ENCODE data around the gene CEP104.

The CEP104 gene

DNA sequence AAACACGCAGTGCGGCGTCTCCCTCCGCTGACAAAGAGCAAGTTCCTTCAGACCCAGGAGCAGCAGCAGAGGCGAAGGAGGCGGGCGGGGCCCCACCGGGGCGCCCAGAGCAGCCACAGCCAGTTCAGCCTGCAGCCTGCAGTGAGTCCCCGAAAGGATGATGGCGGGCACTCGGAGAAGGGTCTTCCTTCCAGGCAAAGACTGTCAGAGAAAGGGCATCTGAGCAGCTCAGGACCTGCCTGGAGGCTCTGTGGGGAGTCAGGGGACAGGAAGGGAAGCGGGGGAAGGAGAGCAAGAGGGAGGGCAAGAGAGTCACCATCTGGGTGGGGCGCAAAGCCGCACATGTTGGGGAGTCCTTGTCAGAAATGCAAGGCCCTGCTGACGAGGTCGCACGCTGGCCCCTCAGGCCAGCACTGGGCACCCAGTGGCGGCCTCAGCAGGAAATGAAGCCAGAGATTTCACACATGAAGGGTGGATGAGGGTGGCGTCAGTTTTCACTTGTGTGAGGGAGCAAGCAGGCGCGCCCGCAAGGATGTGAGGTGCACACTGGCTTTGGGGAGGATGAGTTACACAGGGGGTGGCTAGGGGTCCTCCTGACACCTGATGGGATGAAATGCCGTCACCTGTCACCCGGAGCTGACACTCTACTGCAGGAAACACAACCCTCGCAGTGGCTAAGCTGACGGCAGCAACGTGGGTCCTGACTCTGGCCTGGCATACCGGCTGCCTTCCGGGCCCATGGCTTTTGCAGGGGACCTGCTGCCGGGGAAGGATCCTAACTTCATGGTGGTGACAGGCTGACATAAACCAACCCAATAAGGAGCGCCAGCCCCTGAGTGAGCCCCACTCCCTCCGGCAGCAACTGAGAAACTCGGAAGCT, 67.3 kb downstream of the CEP104 start:
- no peak overlapping the region for H3K4me3 ChIP-seq (ENCODE audit: control insufficient read depth, low read depth, low read length)
- no peak for DNase-seq (ENCODE audit: low read depth)
- TF ChIP-seq, protein P1, sequence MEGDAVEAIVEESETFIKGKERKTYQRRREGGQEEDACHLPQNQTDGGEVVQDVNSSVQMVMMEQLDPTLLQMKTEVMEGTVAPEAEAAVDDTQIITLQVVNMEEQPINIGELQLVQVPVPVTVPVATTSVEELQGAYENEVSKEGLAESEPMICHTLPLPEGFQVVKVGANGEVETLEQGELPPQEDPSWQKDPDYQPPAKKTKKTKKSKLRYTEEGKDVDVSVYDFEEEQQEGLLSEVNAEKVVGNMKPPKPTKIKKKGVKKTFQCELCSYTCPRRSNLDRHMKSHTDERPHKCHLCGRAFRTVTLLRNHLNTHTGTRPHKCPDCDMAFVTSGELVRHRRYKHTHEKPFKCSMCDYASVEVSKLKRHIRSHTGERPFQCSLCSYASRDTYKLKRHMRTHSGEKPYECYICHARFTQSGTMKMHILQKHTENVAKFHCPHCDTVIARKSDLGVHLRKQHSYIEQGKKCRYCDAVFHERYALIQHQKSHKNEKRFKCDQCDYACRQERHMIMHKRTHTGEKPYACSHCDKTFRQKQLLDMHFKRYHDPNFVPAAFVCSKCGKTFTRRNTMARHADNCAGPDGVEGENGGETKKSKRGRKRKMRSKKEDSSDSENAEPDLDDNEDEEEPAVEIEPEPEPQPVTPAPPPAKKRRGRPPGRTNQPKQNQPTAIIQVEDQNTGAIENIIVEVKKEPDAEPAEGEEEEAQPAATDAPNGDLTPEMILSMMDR (IDR thresholded peaks at IDR 0.05; ENCODE audit: control insufficient read depth, insufficient read depth, low read depth, low read length, missing control alignments), result no peak

DNA sequence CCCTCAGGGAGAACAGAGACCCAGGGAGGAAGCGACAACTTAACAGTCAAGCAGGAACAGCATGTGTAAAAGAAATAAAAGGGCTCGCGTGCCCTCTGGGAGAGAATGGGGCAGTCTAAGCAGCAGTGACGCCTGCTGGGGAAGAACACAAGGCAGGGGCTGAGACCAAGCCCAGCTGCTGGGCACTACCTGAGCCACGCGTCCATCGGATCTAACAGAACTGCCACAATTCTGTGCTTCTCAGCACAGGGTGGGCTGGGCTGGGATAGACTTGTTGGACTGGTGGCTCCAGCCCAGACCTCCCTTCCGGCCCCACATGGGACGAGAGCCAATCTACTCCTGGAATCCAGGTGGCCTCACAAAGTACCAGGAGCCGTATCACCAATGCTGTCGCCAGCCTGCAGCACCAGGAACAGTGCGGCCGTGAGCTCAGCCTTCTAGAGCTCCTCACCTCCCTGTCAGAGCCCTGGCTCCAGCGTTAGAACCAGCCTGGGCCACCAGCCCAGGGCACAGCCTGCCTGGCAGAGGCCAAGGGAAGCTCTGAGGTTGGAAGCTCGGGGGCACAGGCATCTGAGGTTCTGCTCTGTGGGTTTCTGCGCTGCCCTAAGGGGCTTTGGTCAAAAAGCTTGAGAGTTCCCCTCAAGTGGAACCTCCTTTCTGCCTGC, 68.1 kb downstream of the CEP104 start:
- TF ChIP-seq, protein P1 (IDR thresholded peaks at IDR 0.05; ENCODE audit: control insufficient read depth, insufficient read depth, low read depth, low read length, missing control alignments), result no peak
- no peak overlapping the region for H3K4me3 ChIP-seq (ENCODE audit: control insufficient read depth, low read depth, low read length)
- DNase-seq (ENCODE audit: low read depth), result no peak

DNA sequence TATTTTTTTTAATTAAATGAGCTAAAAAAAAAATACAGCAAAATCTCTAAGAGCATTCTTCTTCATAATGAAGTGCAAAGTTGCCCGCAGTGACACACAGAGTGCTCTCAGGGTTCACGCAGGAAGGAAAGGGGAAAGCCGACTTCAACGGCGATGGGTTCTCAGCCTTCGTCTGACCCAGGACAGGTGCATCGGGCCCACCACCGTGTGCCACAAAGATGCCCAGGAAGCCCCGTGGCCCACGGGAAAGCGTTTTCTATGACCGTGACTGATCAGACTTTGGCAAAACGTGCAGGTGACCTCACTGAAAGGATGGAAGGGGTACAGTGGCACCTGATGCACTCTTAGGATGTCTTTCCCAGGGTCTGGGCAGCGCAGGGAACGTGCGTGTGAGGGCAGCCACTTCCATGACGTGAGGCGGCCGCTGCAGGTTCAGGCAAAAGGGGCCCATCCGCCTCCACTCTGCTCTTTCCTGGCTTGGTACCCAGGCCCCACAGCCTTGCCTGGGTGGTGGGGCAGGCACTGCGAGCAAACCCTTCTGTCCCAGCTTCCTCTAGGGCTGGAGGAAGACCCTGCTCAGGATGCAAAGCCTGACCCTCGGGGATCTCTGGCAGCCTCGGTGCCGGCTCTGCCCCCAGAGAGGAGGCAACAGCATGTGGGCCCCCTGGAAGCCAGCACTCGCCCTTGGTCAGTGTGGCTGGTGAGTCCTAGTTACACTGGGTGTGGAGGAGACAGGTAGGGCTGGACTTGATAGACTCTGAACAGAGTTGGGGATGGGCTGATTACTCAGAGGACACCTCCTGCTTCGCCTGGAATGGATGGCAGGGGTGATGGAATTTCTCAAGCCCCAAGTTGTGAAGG, 69.0 kb downstream of the CEP104 start:
- TF ChIP-seq, protein P1 (IDR thresholded peaks at IDR 0.05; ENCODE audit: control insufficient read depth, insufficient read depth, low read depth, low read length, missing control alignments), result no peak
- DNase-seq (ENCODE audit: low read depth), result no peak
- H3K4me3 ChIP-seq (ENCODE audit: control insufficient read depth, low read depth, low read length), result no peak overlapping the region

DNA sequence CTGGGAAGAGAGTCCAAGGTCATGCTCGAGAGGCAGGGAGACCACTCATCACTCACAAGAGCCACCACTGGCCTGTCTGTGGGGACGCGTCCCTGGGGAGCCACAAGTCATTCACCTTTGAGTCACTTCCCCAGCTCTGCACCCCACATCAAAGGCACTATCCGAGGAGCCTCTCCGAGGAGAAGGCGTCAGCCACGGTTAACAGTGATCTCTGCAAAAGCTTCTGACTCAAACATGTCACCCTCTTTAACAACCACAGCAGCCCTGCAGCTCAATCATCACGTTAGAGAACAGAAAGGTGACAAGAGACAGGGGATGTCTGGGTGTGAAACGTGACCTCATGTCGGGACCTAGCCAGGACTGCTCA, 69.7 kb downstream of the CEP104 start:
- TF ChIP-seq, protein P1 (IDR thresholded peaks at IDR 0.05; ENCODE audit: control insufficient read depth, insufficient read depth, low read depth, low read length, missing control alignments), result no peak
- H3K4me3 ChIP-seq (ENCODE audit: control insufficient read depth, low read depth, low read length), result no peak overlapping the region
- DNase-seq (ENCODE audit: low read depth), result no peak

DNA sequence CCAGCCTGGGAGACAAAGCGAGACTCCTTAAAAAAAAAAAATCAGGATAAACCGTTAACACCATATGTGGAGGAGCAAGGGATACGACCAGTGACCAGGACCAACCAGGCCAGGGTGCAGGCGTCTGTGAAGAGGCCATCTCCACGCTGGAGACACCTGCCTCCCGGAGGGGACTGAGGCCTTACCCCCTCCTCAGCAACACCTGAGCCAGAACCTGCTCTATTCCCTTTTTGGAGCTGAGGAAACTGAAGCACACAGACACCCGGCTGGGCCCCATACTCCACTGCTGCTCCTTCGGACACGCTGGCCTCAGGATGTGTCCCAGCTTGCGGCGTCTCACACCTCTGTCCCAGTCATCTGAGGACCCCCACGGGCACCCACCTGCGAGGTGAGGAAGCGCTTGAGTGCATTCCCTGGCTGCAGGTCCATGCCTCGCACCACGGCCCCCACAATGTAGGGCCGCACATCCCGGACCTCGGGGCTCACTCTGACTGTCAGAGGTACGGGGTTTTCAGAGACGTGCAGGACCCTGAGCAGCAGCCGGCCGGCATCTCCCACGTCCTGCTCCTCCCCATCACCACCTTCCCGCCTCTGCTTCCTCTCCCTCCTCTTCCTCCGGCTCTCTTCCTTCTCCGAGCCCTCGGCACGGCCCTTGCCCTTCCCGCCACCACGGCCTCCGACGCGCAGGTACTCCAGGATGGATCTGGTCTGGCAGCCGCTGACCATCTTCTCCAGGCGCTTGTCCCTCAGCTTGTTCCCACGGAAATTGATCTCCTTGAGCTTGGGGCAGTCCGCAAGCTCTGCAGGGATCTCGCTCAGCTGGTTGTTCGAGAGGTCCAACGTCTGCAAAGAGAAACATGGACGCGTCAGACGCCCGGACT, 70.3 kb downstream of the CEP104 start:
- H3K4me3 ChIP-seq (ENCODE audit: control insufficient read depth, low read depth, low read length), result no peak overlapping the region
- TF ChIP-seq, protein P1 (IDR thresholded peaks at IDR 0.05; ENCODE audit: control insufficient read depth, insufficient read depth, low read depth, low read length, missing control alignments), result no peak
- DNase-seq (ENCODE audit: low read depth), result no peak
